AG20443 (cell line): ENCODE results near the gene ATP6V1G2.

Experiments used
- DNase-seq: peaks from one replicate; pipeline ENCODE4 v3.0.0; 2012; ENCODE audit warnings: low spot score, mixed read lengths

Gene ATP6V1G2

DNA sequence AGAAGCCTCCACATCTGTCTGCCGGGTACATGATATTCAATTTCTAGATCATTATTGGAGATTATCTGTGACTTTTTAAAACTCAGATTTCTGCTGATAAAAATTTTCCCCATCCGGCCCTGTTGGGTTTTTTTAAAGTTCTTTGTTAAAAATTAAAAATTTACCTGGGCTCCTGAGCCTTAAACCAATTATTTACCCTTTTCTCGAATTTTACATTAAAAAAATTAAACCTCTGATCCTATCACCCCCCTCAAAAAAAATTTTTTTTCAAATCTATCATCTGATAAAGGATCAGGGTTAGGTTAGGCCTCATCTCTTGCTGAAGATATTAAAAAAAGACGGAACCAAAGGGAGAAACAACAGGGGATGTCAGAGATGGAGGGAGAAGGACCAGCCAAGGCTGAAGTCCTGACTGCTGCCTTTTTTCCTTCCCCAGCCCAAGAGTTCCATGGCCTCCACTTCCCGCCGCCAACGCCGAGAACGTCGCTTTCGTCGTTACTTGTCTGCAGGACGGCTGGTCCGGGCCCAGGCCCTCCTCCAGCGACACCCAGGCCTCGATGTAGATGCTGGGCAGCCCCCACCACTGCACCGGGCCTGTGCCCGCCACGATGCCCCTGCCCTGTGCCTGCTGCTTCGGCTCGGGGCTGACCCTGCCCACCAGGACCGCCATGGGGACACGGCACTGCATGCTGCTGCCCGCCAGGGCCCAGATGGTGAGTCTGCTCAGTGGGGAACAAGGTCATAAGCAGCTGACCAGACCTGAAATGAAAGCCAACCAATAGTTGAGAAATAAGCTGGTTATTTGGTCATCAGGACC is 1.5 kb upstream of the ATP6V1G2 start:
- no peak for DNase-seq

GRCh38 chr6:31546958-31547726 is 734 bp upstream of the ATP6V1G2 start, which contains the start of gene NFKBIL1:
Gene NFKBIL1, plus strand, starts transcription at chr6:31547608. Its CDS starts 87 bp downstream, at chr6:31547695.
- peak; percentile 97 for DNase-seq

GRCh38 chr6:31545291-31545690 is 1.1 kb downstream of the ATP6V1G2 start:
- DNase-seq: no peak

GRCh38 chr6:31544676-31545075 is 1.7 kb downstream of the ATP6V1G2 start:
- DNase-seq: no peak

- DNase-seq: no peak
Observed at GRCh38 chr6:31543639-31544038, 2.8 kb downstream of the ATP6V1G2 start.

DNA sequence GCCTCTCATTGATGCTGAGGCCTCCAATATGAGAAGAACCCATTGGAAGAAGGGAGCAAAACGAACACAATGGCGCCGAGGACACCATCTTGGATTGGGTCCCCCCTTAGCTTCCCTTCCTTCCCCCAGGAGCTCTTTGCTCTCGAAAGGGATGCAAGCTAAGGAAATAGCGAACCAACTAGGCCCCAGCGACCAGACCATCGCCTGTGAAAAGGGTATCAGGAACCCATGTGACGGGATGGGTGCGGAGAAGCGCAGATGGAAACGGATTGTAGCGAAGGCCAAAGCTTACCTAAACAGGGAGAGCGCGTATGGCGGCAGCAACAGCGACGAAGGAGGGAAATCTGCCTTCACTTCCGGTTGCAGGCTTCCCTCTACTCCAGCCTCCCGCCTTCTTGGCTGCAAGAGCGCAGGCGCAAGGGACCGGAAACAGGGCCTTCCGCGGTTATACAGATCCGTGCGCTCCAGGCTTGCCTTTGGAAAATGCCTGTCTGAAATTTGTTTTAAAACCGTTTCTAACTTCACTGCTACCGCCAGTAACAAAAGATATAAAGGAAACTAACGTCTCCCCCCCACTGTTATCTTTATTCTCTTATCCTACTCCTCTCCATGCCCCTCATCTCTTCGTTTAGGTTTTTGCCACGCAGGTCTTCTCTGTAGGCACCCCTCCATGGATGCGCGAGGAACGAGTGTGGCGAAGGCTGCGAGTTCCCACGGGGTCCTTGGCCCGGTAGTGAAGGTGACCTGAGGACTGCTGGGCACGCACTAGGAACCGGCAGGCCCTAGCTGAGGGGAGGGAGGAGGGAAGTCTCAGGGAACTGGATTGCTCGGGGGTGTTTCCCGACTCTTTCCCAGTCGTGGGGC is 4.5 kb downstream of the ATP6V1G2 start, which contains the start of gene DDX39B:
DDX39B (minus strand) TSS at position 346 of the 864 bp plus-strand sequence. CDS start 1,471 bp downstream, outside the sequence.
- DNase-seq: peak; percentile 97

DNA sequence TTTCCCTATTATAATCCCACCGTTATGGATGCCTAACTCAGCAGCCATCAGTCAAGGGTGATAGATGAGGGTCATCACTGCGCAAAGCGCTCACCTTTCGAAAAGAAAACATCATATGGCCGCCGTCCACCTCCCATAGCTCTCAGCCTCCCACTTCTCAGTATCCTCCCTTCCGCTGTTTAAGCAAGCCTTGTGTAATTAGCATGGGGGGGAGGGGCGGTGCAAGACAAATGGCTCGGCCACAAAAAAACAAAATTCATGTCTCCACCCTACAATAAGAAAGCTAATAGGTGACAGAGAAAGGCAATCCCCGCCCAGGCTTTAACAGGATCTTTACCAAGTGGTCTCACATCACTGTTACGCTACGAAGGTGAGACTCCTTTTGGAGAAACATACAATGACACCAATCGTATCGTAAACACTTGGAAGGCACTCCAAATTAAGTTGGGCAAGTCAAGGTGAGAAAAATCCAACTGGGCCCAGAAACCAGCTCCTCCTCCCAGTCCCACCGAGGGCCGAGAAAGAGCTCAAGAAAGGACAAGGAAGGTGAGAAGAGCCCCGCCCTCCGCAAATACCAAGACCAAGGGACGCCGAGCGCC is 5.2 kb downstream of the ATP6V1G2 start:
- DNase-seq: peak; percentile 55

GRCh38 chr6:31540640-31541039 is 5.8 kb downstream of the ATP6V1G2 start:
- DNase-seq: no peak

DNA sequence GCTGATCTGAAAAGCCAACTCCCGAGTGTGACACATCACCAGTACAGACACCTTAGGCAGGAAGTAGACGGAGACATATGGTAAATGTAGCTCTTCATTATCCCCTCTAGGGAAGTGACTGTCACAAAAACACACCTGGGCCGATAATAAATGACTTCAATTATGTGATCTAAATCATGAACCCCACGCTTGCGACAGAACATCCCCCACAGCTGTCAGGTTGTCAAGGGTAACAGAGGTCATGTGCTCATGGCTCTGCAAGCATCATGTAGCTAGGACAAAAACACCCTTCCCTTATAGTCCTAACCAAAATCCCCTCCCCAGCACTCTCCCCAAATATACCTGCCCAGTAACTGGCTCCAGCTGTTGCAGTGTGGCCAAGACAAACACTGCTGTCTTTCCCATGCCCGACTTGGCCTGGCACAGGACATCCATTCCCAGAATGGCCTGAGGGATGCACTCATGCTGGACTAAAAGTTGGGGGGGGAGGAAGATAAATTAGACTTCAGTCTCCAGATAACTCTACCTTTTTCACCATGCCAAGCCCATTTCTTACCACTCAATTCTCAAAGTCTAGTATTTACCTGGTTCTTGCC is 7.5 kb downstream of the ATP6V1G2 start:
- no peak for DNase-seq

DNA sequence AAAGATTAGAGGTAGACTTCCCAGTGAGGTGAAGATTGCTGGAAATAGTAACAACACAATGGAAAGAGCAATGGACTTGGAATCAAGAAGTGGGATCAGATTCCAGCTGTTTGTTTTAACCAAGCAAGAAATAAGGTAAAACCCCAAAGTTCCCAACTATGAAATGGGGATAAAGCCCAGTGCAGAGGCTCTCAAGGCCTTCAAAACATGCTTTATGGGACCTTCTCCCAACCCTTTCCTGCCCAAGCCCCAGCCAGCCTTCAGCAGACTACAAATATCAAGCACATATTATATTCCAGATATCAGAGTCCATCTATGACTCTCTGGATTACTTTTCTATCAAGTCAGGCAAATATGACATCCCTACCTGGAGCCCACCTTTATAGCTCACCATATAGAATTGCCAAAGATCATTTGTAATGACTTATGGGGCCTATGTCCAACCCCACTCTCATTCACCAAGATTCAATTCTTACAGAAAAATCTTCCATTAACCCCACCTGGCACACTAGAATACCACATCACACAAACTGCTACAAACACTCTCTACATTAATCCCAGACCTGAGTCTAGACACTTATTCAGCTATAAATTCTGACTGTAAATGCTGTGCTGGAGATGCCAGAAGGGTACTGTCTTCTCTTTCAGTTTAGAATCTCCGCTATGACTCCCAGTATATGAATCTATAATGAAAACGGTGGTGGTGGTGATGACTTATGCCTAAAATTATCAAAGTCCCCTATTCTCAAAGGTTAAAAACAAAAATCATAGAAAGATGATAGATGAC is 10.7 kb downstream of the ATP6V1G2 start:
- no peak for DNase-seq

DNA sequence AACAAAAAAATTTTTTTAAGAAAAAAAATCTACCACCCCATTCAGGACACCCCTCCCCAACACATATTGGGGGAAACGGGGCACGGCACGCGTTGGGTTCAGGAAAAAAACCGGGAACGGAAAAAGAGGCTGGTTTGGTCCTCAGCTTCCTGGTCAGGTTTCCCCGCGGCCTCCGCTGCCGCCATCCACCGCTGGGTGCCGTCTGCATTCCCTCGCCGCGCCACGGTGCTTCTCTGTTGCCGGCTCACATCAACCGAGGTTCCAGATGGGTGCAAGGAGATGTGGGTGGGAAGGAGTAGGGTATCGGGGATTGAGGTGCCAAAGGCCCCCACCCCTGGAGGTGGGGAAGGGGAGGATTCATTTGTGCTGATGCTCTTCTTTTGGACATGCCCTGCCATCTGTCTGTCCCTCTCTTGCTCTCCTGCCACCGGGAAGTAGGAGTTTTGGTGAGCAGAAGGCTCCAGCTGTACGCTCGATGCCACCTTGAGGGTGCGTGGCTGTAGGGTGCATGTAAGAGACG is 11.8 kb downstream of the ATP6V1G2 start:
- no peak for DNase-seq

DNA sequence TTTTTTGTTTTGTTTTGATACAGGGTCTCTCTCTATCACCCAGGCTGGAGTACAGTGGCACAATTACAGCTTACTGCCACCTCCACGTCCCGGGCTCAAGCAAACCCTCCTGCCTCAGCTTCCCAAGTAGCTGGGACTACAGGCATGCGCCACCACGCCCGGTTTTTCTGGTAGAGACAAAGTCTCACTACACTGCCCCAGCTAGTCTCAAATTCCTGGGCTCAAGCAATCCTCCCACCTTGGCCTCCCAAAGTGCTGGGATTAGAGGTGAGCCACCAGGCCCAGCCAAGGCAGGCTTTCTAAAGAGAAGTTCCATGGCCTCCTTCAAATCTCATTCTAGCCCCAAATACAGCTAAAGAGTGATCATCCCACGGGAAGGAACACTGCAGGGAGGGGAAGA is 12.4 kb downstream of the ATP6V1G2 start:
- DNase-seq: no peak

DNA sequence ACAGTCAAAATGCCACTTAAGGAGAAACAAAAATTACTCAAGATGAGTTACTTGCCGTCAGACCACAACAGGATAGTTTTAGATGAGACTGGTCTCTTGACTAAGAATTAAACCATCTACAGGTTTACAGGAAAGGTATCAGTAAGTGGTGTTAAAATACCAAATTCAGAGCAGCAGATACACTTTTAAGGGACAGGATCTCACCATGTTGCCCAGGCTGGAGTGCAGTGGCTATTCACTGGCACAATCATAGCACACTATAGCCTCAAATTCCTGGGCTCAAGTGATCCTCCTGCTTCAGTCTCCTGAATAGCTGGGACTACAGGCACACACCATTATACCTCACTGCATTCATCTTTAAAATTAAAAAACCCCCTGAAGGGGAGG is 13.0 kb downstream of the ATP6V1G2 start:
- DNase-seq: no peak

GRCh38 chr6:31532644-31533454 is 13.6 kb downstream of the ATP6V1G2 start:
- no peak for DNase-seq

GRCh38 chr6:31531771-31532643 is 14.4 kb downstream of the ATP6V1G2 start:
- no peak for DNase-seq

GRCh38 chr6:31531162-31531561 is 15.2 kb downstream of the ATP6V1G2 start:
- no peak for DNase-seq

- DNase-seq: no peak
Observed at GRCh38 chr6:31530659-31531058, 15.7 kb downstream of the ATP6V1G2 start.
